ENCODE measurements around the gene COL2A1. TPM values are rescaled to one million over a fixed set of nuclear protein-coding genes. Genes with fewer than 3 reads are reported as not detected.

COL2A1 gene
- total and polyA plus RNA-seq, 4 donors, result 321 TPM; not detected in 3

- no peak for DNase-seq (ENCODE audit: low spot score)
- H3K4me3 ChIP-seq (ENCODE audit: low read depth in 1 of 3, low read length in 3 of 3), result no peak overlapping the region
- H3K36me3 ChIP-seq (ENCODE audit: control insufficient read depth in 4 of 4, insufficient read depth in 3 of 4, low read depth in 1 of 4, low read length in 3 of 4), result no peaks in the 10 kb centered on the region
- H3K27ac ChIP-seq (ENCODE audit: low read depth in 1 of 2, low read length in 2 of 2), result no peak overlapping the region
- no peaks in the 10 kb centered on the region for H3K27me3 ChIP-seq (ENCODE audit: control insufficient read depth in 4 of 4, insufficient read depth in 4 of 4, low read length in 3 of 4)
- H3K9me3 ChIP-seq (ENCODE audit: control insufficient read depth in 4 of 4, low read length in 3 of 4), result no peaks in the 10 kb centered on the region
- H3K9ac ChIP-seq (ENCODE audit: low read depth in 1 of 2, low read length in 2 of 2), result no peak overlapping the region
- WGBS, result 93% methylated on average over 5 of the region's 5 CpGs
- H3K4me1 ChIP-seq (ENCODE audit: control insufficient read depth in 4 of 4, insufficient read depth in 4 of 4, low read length in 3 of 4), result no peaks in the 10 kb centered on the region
- no peak for TF ChIP-seq HNF4A (conservative IDR thresholded peaks at IDR 0.05)
- TF ChIP-seq REST (IDR thresholded peaks at IDR 0.05), result no peak
- TF ChIP-seq EGR1 (IDR thresholded peaks at IDR 0.05; ENCODE audit: low read depth in 2 of 2), result no peak
- TF ChIP-seq HNF4G (IDR thresholded peaks at IDR 0.05), result no peak
- no peak for TF ChIP-seq FOXA1 (IDR thresholded peaks at IDR 0.05)
- no peak for TF ChIP-seq YY1 (IDR thresholded peaks at IDR 0.05)
- no peak for TF ChIP-seq ATF3 (IDR thresholded peaks at IDR 0.05)
- TF ChIP-seq RXRA (IDR thresholded peaks at IDR 0.05), result no peak
- no peak for TF ChIP-seq ZBTB33 (IDR thresholded peaks at IDR 0.05)
- TF ChIP-seq FOXA2 (IDR thresholded peaks at IDR 0.05), result no peak
- no peak for TF ChIP-seq NR2F2 (IDR thresholded peaks at IDR 0.05)
- no peak for TF ChIP-seq GABPA (IDR thresholded peaks at IDR 0.05 in 1 of 2, conservative IDR thresholded peaks at IDR 0.05 in 1 of 2)
- no peak for TF ChIP-seq CTCF (IDR thresholded peaks at IDR 0.05; ENCODE audit: low read depth, low read length, missing input control)
- TF ChIP-seq MAX (IDR thresholded peaks at IDR 0.05), result no peak
- no peak for TF ChIP-seq RAD21 (IDR thresholded peaks at IDR 0.05)
- TF ChIP-seq SP1 (IDR thresholded peaks at IDR 0.05), result no peak
- no peak for TF ChIP-seq JUND (IDR thresholded peaks at IDR 0.05)
- TF ChIP-seq TAF1 (conservative IDR thresholded peaks at IDR 0.05), result no peak
These were observed 73.6 kb downstream of the COL2A1 start for GRCh38 chr12:47930634-47931033.

Data from liver (tissue), 9 donors.